Measurements from ENCODE around the gene PM20D1. TPM values are rescaled to one million over a fixed set of nuclear protein-coding genes. Genes with fewer than 3 reads are reported as not detected.
A peak's percentile ranks its signal among the peaks of the same experiment; 100 is the strongest.
"Not testable (repeated sequence)": the region's sequence is repeated elsewhere in the genome, so short reads cannot be mapped to it uniquely, and the experiment has no call there.

Gene PM20D1
- total and polyA plus RNA-seq, 2 donors, result 1.6 to 2.0 TPM

- WGBS, result 55% methylated on average over 3 of the region's 3 CpGs
- H3K4me1 ChIP-seq (ENCODE audit: insufficient read depth), result no peaks in the 10 kb centered on the region
- no peaks in the 10 kb centered on the region for H3K36me3 ChIP-seq (ENCODE audit: insufficient read depth)
- no peak overlapping the region for H3K27ac ChIP-seq (ENCODE audit: low read depth)
- H3K4me3 ChIP-seq (ENCODE audit: low read depth, low read length), result no peak overlapping the region
- DNase-seq (ENCODE audit: extremely low spot score), result no peak
Observed at GRCh38 chr1:205826995-205827394, 22.9 kb downstream of the PM20D1 start.

DNA sequence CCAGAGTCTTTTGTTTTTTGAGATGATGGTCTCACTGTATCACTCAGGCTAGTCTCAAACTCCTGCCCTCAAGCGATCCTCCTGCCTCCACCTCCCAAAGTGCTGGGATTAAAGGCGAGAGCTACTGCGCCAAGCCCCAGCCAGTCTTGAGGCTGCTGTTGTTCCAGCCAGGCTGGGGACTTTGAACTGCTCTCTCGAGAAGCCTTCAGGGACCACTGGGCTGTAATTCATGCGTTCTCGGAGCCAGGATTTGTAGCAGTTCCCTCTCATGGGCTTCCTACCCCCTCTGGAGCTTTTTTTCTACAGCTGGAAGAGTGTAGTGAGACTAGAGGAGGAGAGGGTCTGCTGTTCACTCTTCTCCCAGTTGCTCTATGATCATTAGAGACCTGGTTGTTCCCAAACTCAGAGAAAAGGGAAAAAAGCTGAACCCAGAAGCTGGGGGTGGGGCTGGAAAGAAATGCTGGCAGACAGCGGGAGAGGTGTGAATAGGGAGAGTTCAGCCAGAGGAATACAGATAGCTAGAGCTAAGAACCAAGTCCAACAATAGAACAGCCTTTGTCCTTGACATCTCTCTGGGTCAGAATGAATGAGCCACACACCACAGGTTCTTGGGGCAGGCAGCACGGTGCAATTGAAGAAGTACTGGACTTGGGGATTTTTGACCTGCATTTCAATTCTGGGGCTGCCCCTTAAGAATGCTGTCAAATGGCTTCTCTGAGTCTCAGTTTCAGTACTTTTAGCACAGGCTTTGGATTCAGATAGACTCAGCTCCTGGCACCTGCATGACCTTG lies 23.7 kb downstream of the PM20D1 start:
- Histone ChIP-seq H3K4me1 (ENCODE audit: insufficient read depth) (no peaks in the 10 kb centered on the region), H3K27ac (ENCODE audit: low read depth) (no peak overlapping the region), H3K4me3 (ENCODE audit: low read depth, low read length) (no peak overlapping the region), H3K36me3 (ENCODE audit: insufficient read depth) (no peaks in the 10 kb centered on the region)
- no peak for DNase-seq (ENCODE audit: extremely low spot score)
- 54% methylated on average over 8 of the region's 8 CpGs for WGBS

- DNase-seq (ENCODE audit: extremely low spot score), result no peak
- no peaks in the 10 kb centered on the region for H3K36me3 ChIP-seq (ENCODE audit: insufficient read depth)
- H3K4me1 ChIP-seq (ENCODE audit: insufficient read depth), result no peaks in the 10 kb centered on the region
- no peak overlapping the region for H3K27ac ChIP-seq (ENCODE audit: low read depth)
- WGBS, result 92% methylated on average over 5 of the region's 5 CpGs
- no peak overlapping the region for H3K4me3 ChIP-seq (ENCODE audit: low read depth, low read length)
Observed at GRCh38 chr1:205824180-205824579, 25.8 kb downstream of the PM20D1 start.

- 93% methylated on average over 2 of the region's 2 CpGs for WGBS
- H3K4me3 ChIP-seq (ENCODE audit: low read depth, low read length); DNase-seq (ENCODE audit: extremely low spot score); H3K4me1 ChIP-seq (ENCODE audit: insufficient read depth); H3K36me3 ChIP-seq (ENCODE audit: insufficient read depth); H3K27ac ChIP-seq (ENCODE audit: low read depth): not testable (repeated sequence)
Observed at GRCh38 chr1:205823260-205823659, 26.7 kb downstream of the PM20D1 start.

DNA sequence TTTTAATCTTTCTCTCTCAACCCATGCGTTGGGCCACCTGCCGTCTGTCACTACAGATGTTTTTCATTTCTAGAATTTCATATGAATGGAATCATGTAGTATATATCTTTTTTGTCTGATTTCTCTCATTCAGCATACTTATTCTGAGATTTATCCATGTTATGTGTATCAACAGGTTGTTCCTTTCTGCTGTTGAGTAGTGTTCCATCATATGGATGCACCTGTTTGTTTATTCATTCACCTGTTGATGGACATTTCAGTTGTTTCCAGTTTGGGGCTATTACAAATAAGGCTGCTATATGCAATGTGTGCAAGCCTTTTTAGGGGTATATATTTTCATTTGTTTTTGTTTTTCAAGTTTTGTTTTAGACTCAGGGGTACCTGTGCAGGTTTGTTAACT lies 27.5 kb downstream of the PM20D1 start:
- DNase-seq (ENCODE audit: extremely low spot score), result no peak
- Histone ChIP-seq H3K4me1 (ENCODE audit: insufficient read depth) (no peaks in the 10 kb centered on the region), H3K36me3 (ENCODE audit: insufficient read depth) (no peaks in the 10 kb centered on the region), H3K27ac (ENCODE audit: low read depth) (no peak overlapping the region), H3K4me3 (ENCODE audit: low read depth, low read length) (no peak overlapping the region)
- 72% methylated on average over 2 of the region's 2 CpGs for WGBS

- H3K4me3 ChIP-seq (ENCODE audit: low read depth, low read length), result no peak overlapping the region
- 86% methylated on average over 3 of the region's 3 CpGs for WGBS
- no peak for DNase-seq (ENCODE audit: extremely low spot score)
- H3K27ac ChIP-seq (ENCODE audit: low read depth), result no peak overlapping the region
- no peaks in the 10 kb centered on the region for H3K4me1 ChIP-seq (ENCODE audit: insufficient read depth)
- H3K36me3 ChIP-seq (ENCODE audit: insufficient read depth), result no peaks in the 10 kb centered on the region
Observed at GRCh38 chr1:205817988-205818387, 31.9 kb downstream of the PM20D1 start.

GRCh38 chr1:205817364-205817763 lies 32.6 kb downstream of the PM20D1 start:
- WGBS, result 75% methylated on average over 3 of the region's 3 CpGs
- Histone ChIP-seq H3K4me3 (ENCODE audit: low read depth, low read length) (no peak overlapping the region), H3K27ac (ENCODE audit: low read depth) (no peak overlapping the region), H3K36me3 (ENCODE audit: insufficient read depth) (no peaks in the 10 kb centered on the region), H3K4me1 (ENCODE audit: insufficient read depth) (no peaks in the 10 kb centered on the region)
- no peak for DNase-seq (ENCODE audit: extremely low spot score)

DNA sequence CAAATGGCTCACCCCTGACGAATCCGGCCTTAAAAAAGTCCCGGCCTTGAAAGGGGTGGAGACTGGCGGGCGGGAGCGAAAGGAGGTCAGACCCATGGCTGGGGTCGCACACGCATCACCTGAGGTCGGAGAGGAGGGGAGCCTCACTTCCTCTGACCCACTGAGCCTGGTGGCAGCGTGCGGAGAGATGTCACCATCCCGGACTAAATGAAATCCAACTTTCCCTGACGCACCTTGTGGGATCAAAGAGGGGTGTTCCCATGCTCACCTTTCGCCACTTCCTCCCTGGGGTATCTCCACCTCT lies 36.2 kb downstream of the PM20D1 start:
- H3K4me1 ChIP-seq (ENCODE audit: insufficient read depth), result no peaks in the 10 kb centered on the region
- no peaks in the 10 kb centered on the region for H3K36me3 ChIP-seq (ENCODE audit: insufficient read depth)
- peak overlapping the region; percentile 82 for H3K4me3 ChIP-seq (ENCODE audit: low read depth, low read length)
- WGBS, result 6% methylated on average over 14 of the region's 14 CpGs
- DNase-seq (ENCODE audit: extremely low spot score), result no peak
- H3K27ac ChIP-seq (ENCODE audit: low read depth), result peak overlapping the region; percentile 70

GRCh38 chr1:205812878-205813754 lies 36.8 kb downstream of the PM20D1 start, which contains the start of gene SLC41A1:
TSS of gene SLC41A1 (minus strand) at chr1:205813198. CDS start at chr1:205810441, 2,757 bp downstream.
- peak; percentile 85 for DNase-seq (ENCODE audit: extremely low spot score)
- H3K36me3 ChIP-seq (ENCODE audit: insufficient read depth), result no peaks in the 10 kb centered on the region
- H3K4me3 ChIP-seq (ENCODE audit: low read depth, low read length), result peak within 1 kb of the TSS; percentile 82
- under 1% methylated on average over 83 of the region's 83 CpGs for WGBS
- H3K4me1 ChIP-seq (ENCODE audit: insufficient read depth), result no peaks in the 10 kb centered on the region
- peak within 1 kb of the TSS; percentile 82 for H3K27ac ChIP-seq (ENCODE audit: low read depth)

DNA sequence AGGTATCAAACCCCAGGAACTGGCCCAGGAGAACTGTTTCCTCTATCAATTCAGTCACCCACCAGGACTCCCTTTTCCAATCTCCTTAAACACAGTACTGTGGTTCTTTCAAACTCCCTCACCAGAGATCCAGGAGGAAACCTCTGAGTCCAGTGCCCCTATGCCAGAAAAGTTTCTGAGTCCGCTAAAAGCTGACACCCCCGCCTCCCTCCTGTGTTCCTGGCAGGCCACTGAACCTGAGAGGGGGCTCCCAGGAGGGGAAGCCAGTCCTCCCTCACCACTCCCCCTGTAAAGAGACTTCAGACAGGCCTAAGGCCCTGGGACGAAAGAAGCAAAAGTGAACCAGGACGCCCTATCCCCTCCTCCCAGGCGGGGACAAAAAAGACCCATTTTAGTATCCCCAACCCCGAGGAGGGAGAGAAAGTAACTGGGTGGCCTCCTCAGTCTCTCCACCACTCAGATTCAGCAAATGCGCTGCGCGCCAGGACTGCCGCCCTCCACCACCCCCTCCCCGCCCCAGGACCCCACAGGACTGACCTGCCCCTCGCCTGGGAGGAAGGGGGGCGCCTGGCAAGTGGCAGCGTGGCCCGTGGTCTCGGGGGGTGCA lies 37.6 kb downstream of the PM20D1 start:
- Histone ChIP-seq H3K4me3 (ENCODE audit: low read depth, low read length) (peak overlapping the region; percentile 82), H3K4me1 (ENCODE audit: insufficient read depth) (no peaks in the 10 kb centered on the region), H3K36me3 (ENCODE audit: insufficient read depth) (no peaks in the 10 kb centered on the region), H3K27ac (ENCODE audit: low read depth) (peak overlapping the region; percentile 82)
- WGBS, result 2% methylated on average over 16 of the region's 16 CpGs
- no peak for DNase-seq (ENCODE audit: extremely low spot score)

DNA sequence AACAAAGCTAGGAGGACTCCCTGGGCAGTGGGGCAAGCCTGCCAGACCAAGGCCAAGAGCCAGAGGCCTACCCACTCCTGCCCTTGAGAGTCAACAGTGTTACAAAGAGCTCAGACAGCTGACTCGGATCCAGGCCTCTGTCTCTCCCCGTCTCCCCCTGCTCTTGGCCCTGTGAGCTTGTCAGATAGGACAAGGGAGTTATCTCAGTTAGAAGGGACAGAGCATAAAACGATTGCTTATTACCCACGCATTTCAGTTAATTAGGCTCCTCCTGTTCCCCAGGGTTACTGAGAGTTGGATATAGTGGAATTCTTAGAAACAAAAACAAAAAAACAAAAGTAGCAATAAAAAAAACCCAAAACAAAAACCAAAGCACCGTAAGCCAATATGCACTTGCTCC lies 38.3 kb downstream of the PM20D1 start:
- H3K4me3 ChIP-seq (ENCODE audit: low read depth, low read length), result peak overlapping the region; percentile 82
- H3K36me3 ChIP-seq (ENCODE audit: insufficient read depth), result no peaks in the 10 kb centered on the region
- 24% methylated on average over 5 of the region's 5 CpGs for WGBS
- no peak overlapping the region for H3K27ac ChIP-seq (ENCODE audit: low read depth)
- DNase-seq (ENCODE audit: extremely low spot score), result no peak
- no peaks in the 10 kb centered on the region for H3K4me1 ChIP-seq (ENCODE audit: insufficient read depth)

GRCh38 chr1:205810448-205811157 lies 39.3 kb downstream of the PM20D1 start:
- Histone ChIP-seq H3K36me3 (ENCODE audit: insufficient read depth) (no peaks in the 10 kb centered on the region), H3K4me1 (ENCODE audit: insufficient read depth) (no peaks in the 10 kb centered on the region), H3K4me3 (ENCODE audit: low read depth, low read length) (no peak overlapping the region), H3K27ac (ENCODE audit: low read depth) (no peak overlapping the region)
- WGBS, result 88% methylated on average over 12 of the region's 12 CpGs
- DNase-seq (ENCODE audit: extremely low spot score), result no peak

- 84% methylated on average over 14 of the region's 14 CpGs for WGBS
- no peaks in the 10 kb centered on the region for H3K36me3 ChIP-seq (ENCODE audit: insufficient read depth)
- no peak overlapping the region for H3K4me3 ChIP-seq (ENCODE audit: low read depth, low read length)
- H3K27ac ChIP-seq (ENCODE audit: low read depth), result no peak overlapping the region
- DNase-seq (ENCODE audit: extremely low spot score), result no peak
- no peaks in the 10 kb centered on the region for H3K4me1 ChIP-seq (ENCODE audit: insufficient read depth)
Observed at GRCh38 chr1:205809942-205810345, 40.0 kb downstream of the PM20D1 start.

Data from urinary bladder (tissue), 4 donors.